ENCODE measurements around the gene GFRA1.

Gene GFRA1

GRCh38 chr10:116112232-116113231, 160.5 kb downstream of the GFRA1 start:
- Histone ChIP-seq H3K4me2 (ENCODE audit: low read depth, low read length, poor library complexity, severe bottlenecking) (no peak overlapping the region), H4K20me1 (ENCODE audit: low read depth, low read length) (no peaks in the 10 kb centered on the region), H3F3A (ENCODE audit: insufficient read depth) (no peaks in the 10 kb centered on the region), H3K36me3 (ENCODE audit: low read length) (no peaks in the 10 kb centered on the region), H3K9me3 (ENCODE audit: insufficient read depth, low read length) (no peaks in the 10 kb centered on the region), H3K4me3 (ENCODE audit: insufficient read depth, low read length, poor library complexity, severe bottlenecking) (no peak overlapping the region), H3K27me3 (ENCODE audit: low read length) (no peaks in the 10 kb centered on the region), H3K9ac (ENCODE audit: low read length) (no peak overlapping the region), H3K79me2 (ENCODE audit: insufficient read depth, low read length) (no peaks in the 10 kb centered on the region), H3K27ac (ENCODE audit: low read depth, low read length) (no peak overlapping the region), H3K9me2 (replicated peaks; ENCODE audit: insufficient read depth, low read length) (no peaks in the 10 kb centered on the region), H2AFZ (ENCODE audit: low read depth, low read length, severe bottlenecking) (no peak overlapping the region)
- TF ChIP-seq EZH2phosphoT487 (conservative IDR thresholded peaks at IDR 0.05; ENCODE audit: low read length) (no peak), CTCF (IDR thresholded peaks at IDR 0.05; ENCODE audit: insufficient read depth, low read length, poor library complexity, severe bottlenecking) (no peak)

GRCh38 chr10:116111483-116112095, 161.4 kb downstream of the GFRA1 start:
- TF ChIP-seq CTCF (IDR thresholded peaks at IDR 0.05; ENCODE audit: insufficient read depth, low read length, poor library complexity, severe bottlenecking) (no peak), EZH2phosphoT487 (conservative IDR thresholded peaks at IDR 0.05; ENCODE audit: low read length) (no peak)
- Histone ChIP-seq H3K36me3 (ENCODE audit: low read length) (no peaks in the 10 kb centered on the region), H3K4me3 (ENCODE audit: insufficient read depth, low read length, poor library complexity, severe bottlenecking) (no peak overlapping the region), H3K9me3 (ENCODE audit: insufficient read depth, low read length) (no peaks in the 10 kb centered on the region), H3K27ac (ENCODE audit: low read depth, low read length) (no peak overlapping the region), H3K79me2 (ENCODE audit: insufficient read depth, low read length) (no peaks in the 10 kb centered on the region), H2AFZ (ENCODE audit: low read depth, low read length, severe bottlenecking) (no peak overlapping the region), H3K9ac (ENCODE audit: low read length) (no peak overlapping the region), H3K27me3 (ENCODE audit: low read length) (no peaks in the 10 kb centered on the region), H4K20me1 (ENCODE audit: low read depth, low read length) (no peaks in the 10 kb centered on the region), H3F3A (ENCODE audit: insufficient read depth) (no peaks in the 10 kb centered on the region), H3K4me2 (ENCODE audit: low read depth, low read length, poor library complexity, severe bottlenecking) (no peak overlapping the region), H3K9me2 (replicated peaks; ENCODE audit: insufficient read depth, low read length) (no peaks in the 10 kb centered on the region)

GRCh38 chr10:116110736-116111135, 162.3 kb downstream of the GFRA1 start:
- Histone ChIP-seq H3K9me3 (ENCODE audit: insufficient read depth, low read length) (no peaks in the 10 kb centered on the region), H2AFZ (ENCODE audit: low read depth, low read length, severe bottlenecking) (no peak overlapping the region), H3F3A (ENCODE audit: insufficient read depth) (no peaks in the 10 kb centered on the region), H4K20me1 (ENCODE audit: low read depth, low read length) (no peaks in the 10 kb centered on the region), H3K36me3 (ENCODE audit: low read length) (no peaks in the 10 kb centered on the region), H3K4me3 (ENCODE audit: insufficient read depth, low read length, poor library complexity, severe bottlenecking) (no peak overlapping the region), H3K27ac (ENCODE audit: low read depth, low read length) (no peak overlapping the region), H3K9me2 (replicated peaks; ENCODE audit: insufficient read depth, low read length) (no peaks in the 10 kb centered on the region), H3K9ac (ENCODE audit: low read length) (no peak overlapping the region), H3K4me2 (ENCODE audit: low read depth, low read length, poor library complexity, severe bottlenecking) (no peak overlapping the region), H3K79me2 (ENCODE audit: insufficient read depth, low read length) (no peaks in the 10 kb centered on the region), H3K27me3 (ENCODE audit: low read length) (no peaks in the 10 kb centered on the region)
- TF ChIP-seq CTCF (IDR thresholded peaks at IDR 0.05; ENCODE audit: insufficient read depth, low read length, poor library complexity, severe bottlenecking) (no peak), EZH2phosphoT487 (conservative IDR thresholded peaks at IDR 0.05; ENCODE audit: low read length) (no peak)
